ENCODE data around the gene GCH1.
"Not testable (repeated sequence)": the region's sequence is repeated elsewhere in the genome, so short reads cannot be mapped to it uniquely, and the experiment has no call there.

GCH1 gene

GRCh38 chr14:54818201-54819133 lies 84.2 kb downstream of the GCH1 start:
- peak; percentile 70 for DNase-seq

GRCh38 chr14:54817506-54817905 lies 85.1 kb downstream of the GCH1 start:
- DNase-seq: no peak

DNA sequence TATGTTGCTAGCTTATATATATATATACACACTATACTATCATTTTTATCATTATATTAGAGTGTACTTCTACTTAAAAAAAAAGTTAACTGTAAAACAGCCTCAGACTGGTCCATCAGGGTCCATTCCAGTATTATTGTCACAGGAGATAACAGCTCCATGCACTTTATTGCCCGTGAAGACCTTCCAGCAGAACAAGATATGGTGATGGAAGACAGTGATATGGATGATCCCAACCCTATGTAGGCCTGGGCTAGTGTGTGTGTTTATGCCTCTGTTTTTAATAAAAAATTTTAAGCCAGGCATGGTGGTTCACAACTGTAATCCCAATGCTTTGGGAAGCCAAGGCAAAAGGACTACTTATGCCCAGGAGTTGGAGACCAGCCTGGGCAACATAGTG lies 86.2 kb downstream of the GCH1 start:
- no peak for DNase-seq

DNA sequence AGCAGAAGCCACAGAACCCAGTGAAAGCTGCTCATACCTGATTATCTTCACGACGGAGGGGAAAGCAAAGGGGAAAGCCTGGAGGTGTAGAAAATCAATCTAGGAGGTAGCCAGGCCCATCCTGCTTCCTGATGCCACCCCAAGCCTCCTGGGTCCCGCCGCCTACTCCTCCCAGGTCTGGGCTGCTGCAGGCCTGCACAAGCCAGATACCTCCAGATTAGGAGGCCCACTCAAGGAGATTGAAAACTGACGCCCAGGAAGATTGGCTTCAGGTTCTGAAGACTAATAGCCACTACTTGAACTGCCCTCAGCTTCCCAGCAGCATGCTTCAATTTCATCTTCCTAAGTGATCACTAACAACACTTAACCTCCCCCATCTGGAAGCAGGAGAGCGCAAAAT lies 87.1 kb downstream of the GCH1 start:
- DNase-seq: no peak

DNA sequence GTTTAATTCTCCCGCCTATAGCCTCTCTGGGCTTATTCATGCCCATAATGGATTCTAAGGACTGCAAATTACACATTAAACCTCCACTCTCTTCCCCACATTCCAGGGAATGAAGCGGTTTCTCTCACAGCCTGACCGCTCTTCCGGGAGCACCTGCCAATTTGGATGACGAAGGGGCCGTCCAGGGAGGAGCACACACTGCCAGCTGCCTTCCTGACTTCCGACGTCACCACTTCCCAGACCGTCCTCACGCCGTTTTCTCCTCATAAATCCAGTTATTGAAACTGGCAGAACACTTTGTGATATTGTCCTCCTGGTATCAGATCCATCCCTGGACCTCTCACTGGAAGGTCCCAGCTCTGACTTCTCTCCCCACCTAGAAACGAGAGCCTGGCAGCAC lies 87.6 kb downstream of the GCH1 start:
- peak; percentile 78 for DNase-seq

- no peak for DNase-seq
Observed at GRCh38 chr14:54814076-54814475, 88.5 kb downstream of the GCH1 start.

DNA sequence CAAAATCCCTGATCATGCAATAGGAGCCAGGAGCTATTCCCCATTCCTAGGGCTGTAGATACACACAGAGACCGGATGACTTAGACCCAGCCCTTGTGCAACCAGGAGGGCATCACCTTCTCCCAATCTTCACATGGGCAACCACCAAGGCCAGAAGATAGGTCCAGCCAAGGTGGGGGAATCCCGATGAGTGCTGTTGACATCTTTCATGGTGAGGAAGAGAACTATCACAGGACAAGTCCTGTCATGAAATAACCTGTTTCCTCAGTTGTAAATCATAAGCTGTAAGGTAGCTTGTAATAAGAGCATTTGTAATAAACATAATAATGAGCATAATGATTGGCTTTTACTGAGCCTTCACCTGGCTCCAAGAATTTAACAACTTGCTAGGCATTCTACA lies 89.5 kb downstream of the GCH1 start:
- DNase-seq: no peak

DNA sequence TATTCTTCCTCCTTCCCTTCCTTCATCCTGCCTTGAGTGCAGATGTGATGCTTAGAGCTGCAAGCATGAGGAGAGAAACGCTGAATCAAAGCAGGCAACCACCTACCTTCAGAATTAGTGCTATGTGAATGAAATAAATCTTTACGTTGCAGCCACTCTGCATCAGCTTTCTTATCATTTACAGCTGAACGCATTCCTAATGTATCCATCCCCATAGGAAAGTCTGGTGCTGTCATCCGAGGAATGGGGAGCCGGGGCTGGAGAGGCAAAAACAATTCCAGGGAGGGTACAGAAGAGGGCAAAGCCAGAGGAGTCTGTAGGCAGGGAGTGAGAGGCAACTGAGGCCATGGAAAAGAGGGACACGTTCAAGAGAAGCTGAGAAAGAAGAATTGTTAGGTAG lies 90.0 kb downstream of the GCH1 start:
- DNase-seq: no peak

DNA sequence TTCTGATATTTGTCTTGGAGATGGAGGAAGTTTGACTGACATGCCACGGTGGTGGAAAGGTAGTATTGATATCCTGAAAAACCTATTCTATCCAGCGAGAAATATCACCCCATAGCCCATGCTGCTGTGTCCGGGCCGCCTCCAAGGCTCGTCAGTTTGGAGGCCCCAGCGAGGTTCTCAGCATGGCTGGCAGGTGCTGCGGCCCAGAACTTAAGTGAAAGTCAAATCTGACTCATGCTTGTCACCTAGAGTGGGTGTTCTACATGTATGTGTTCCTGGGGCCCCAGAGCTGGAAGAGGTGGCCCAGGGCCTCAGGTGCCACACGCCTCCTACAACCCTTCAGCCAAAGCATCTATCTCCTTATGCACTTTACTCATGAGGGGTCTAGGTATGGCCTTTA lies 92.9 kb downstream of the GCH1 start:
- no peak for DNase-seq

- no peak for DNase-seq
Observed at GRCh38 chr14:54808326-54809161, 94.1 kb downstream of the GCH1 start.

DNA sequence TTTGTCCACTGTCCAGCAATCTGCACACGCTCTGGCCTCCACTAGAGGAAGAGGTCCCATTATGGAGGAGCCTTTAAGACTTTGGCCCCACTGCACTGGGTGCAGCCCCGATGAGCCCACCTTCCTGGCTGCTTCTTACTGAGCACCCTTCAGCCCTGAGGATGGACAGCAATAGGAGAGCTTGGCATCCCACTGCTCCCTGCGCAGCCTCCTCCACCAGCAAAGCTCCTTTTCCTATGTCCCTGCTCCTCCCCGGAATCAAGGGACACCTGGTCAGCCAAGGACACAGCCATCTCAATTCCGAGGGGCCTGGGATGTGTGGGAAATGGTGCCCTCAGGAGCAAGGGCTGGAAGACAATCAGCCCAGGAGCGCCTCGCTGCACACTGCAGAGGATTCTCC lies 94.7 kb downstream of the GCH1 start:
- DNase-seq: no peak

DNA sequence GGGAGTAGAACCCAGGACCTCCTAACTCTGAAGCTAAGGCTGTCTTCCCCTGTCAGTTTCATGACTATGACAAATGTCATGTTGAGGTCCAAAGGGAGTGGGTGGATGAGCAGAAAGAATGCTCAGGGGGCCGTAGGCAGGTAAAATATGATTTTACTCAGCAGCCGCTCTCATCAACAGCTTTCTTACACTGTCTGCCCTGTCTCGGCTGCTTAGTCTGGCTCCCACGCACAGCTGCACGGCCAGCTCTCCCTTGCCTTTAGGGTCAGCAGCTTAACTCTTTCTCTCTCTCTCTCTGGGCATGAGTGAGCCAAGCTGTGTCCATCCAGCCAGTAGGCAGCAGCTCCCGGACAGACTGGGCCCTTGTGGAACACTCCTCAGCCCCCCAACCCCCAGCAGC lies 95.2 kb downstream of the GCH1 start:
- no peak for DNase-seq

GRCh38 chr14:54806616-54807015 lies 96.0 kb downstream of the GCH1 start:
- no peak for DNase-seq

GRCh38 chr14:54805445-54806322 lies 96.9 kb downstream of the GCH1 start:
- peak; percentile 75 for DNase-seq

GRCh38 chr14:54805070-54805444 lies 97.6 kb downstream of the GCH1 start:
- no peak for DNase-seq

DNA sequence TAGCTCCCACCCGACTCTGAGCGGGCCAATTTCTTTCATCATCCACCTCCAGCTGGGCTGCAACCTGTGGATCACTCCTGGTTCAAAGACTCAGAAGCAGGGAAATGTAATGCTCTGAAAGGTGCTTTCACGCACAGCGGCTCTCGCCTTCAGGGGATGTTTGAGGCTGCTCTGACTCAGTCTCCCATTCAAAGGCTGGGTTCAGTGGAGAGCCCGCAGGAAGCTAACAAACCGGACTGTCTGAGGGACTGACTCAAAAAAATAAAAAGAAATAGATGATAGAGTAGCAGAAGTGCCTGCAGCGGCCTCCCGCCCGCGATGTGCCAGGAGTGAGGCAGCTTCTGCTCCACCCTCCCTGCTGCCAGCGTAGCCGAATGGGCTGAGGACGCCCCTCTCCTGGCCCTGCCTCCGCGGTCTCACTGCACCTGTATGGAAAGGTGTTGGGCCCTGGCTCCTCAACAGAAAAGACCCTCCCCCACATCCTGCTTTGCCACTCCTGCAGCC lies 98.0 kb downstream of the GCH1 start:
- no peak for DNase-seq

- DNase-seq: no peak
Observed at GRCh38 chr14:54803926-54804537, 98.6 kb downstream of the GCH1 start.

GRCh38 chr14:54803396-54803795 lies 99.2 kb downstream of the GCH1 start:
- DNase-seq: no peak

DNA sequence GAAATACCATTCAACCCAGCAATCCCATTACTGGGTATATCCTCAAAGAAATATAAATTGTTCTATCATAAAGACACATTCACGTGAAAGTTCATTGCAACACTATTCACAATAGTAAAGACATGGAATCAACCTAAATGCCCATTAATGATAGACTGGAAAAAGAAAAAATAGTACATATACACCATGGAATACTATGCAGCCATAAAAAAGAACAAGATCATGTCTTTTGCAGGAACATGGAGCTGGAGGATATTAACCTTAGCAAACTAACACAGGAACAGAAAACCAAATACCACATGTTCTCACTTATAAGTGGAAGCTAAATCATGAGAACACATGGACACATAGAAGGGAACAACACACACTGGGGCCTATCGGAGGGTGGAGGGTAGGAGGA lies 101.1 kb downstream of the GCH1 start:
- DNase-seq: not testable (repeated sequence)

- DNase-seq: no peak
Observed at GRCh38 chr14:54798465-54799124, 104.0 kb downstream of the GCH1 start.

GRCh38 chr14:54797986-54798385 lies 104.6 kb downstream of the GCH1 start:
- DNase-seq: no peak

- DNase-seq: no peak
Observed at GRCh38 chr14:54797556-54797955, 105.1 kb downstream of the GCH1 start.

All from fibroblast of skin of abdomen (primary cell).